Measurements from ENCODE around the gene CARNS1.

GRCh38 chr11:67468056-67468455 is 52.6 kb downstream of the CARNS1 start:
- TF ChIP-seq, protein P1, sequence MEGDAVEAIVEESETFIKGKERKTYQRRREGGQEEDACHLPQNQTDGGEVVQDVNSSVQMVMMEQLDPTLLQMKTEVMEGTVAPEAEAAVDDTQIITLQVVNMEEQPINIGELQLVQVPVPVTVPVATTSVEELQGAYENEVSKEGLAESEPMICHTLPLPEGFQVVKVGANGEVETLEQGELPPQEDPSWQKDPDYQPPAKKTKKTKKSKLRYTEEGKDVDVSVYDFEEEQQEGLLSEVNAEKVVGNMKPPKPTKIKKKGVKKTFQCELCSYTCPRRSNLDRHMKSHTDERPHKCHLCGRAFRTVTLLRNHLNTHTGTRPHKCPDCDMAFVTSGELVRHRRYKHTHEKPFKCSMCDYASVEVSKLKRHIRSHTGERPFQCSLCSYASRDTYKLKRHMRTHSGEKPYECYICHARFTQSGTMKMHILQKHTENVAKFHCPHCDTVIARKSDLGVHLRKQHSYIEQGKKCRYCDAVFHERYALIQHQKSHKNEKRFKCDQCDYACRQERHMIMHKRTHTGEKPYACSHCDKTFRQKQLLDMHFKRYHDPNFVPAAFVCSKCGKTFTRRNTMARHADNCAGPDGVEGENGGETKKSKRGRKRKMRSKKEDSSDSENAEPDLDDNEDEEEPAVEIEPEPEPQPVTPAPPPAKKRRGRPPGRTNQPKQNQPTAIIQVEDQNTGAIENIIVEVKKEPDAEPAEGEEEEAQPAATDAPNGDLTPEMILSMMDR (conservative IDR thresholded peaks at IDR 0.05), result no peak
- no peak for TF ChIP-seq ZFX (IDR thresholded peaks at IDR 0.05)
